Measurements from ENCODE around the gene NPM1. TPM values are rescaled to one million over a fixed set of nuclear protein-coding genes. Genes with fewer than 3 reads are reported as not detected.
A peak's percentile ranks its signal among the peaks of the same experiment; 100 is the strongest.

NPM1 gene
- total and polyA plus RNA-seq, 2 of the 13 experiments (the other 11 are each of a cell fraction or from before 2014, with no cell fraction given) = 2,047 to 3,353 TPM

GRCh38 chr5:171387970-171388815, 544 bp downstream of the NPM1 start (continued):
- TF ChIP-seq FOXC1 (CRISPR knock-in tag; IDR thresholded peaks at IDR 0.05; ENCODE audit: borderline replicate concordance) (peak; percentile 83; the same call in 1 of the 2 replicates), TFDP1 (CRISPR knock-in tag; IDR thresholded peaks at IDR 0.05; ENCODE audit: borderline replicate concordance) (peak; percentile 93; the same call in 1 of the 2 replicates), ZNF24 (IDR thresholded peaks at IDR 0.05) (no peak), ZNF326 (CRISPR knock-in tag; IDR thresholded peaks at IDR 0.05; ENCODE audit: borderline replicate concordance) (no peak), IRF1 (CRISPR knock-in tag; IDR thresholded peaks at IDR 0.05; ENCODE audit: low read depth) (peak; percentile 55; the same call in 1 of the 2 replicates), ZNF274 (CRISPR knock-in tag; IDR thresholded peaks at IDR 0.05) (peak; percentile 91), FOXO1 (CRISPR knock-in tag; IDR thresholded peaks at IDR 0.05) (0 out of 2 replicates have a peak, but pooled peaks have one; percentile 48), KLF13 (CRISPR knock-in tag; IDR thresholded peaks at IDR 0.05) (peak; percentile 46; the same call in 1 of the 2 replicates), GABPB1 (CRISPR knock-in tag; IDR thresholded peaks at IDR 0.05) (peak; percentile 88), SP4 (CRISPR knock-in tag; IDR thresholded peaks at IDR 0.05) (no peak; the same call in 1 of the 2 replicates), HDAC2 (CRISPR knock-in tag; IDR thresholded peaks at IDR 0.05) (peak; percentile 61), HOXD1 (CRISPR knock-in tag; IDR thresholded peaks at IDR 0.05) (peak; percentile 59; the same call in 1 of the 2 replicates), MLXIP (CRISPR knock-in tag; IDR thresholded peaks at IDR 0.05; ENCODE audit: borderline replicate concordance) (peak; percentile 81; the same call in 1 of the 2 replicates), HNRNPL (IDR thresholded peaks at IDR 0.05; ENCODE audit: low read depth, low read length) (peak; percentile 83; the same call in 1 of the 2 replicates), MAZ (IDR thresholded peaks at IDR 0.05; ENCODE audit: borderline replicate concordance, low read depth, low read length) (peak; percentile 40; the same call in 1 of the 2 replicates), MAZ (CRISPR knock-in tag; IDR thresholded peaks at IDR 0.05; ENCODE audit: low read depth) (peak; percentile 76), NR2C2 (CRISPR knock-in tag; IDR thresholded peaks at IDR 0.05; ENCODE audit: borderline replicate concordance) (0 out of 2 replicates have a peak, but pooled peaks have one; percentile 38), FOXK2 (IDR thresholded peaks at IDR 0.05) (no peak), ATF7-NPFF (CRISPR knock-in tag; IDR thresholded peaks at IDR 0.05; ENCODE audit: low read depth) (peak; percentile 89), ZNF296 (CRISPR knock-in tag; conservative IDR thresholded peaks at IDR 0.05) (peak; percentile 93), SOX6 (IDR thresholded peaks at IDR 0.05) (no peak), SOX6 (CRISPR knock-in tag; IDR thresholded peaks at IDR 0.05) (0 out of 2 replicates have a peak, but pooled peaks have one; percentile 23), NCOA2 (CRISPR knock-in tag; IDR thresholded peaks at IDR 0.05) (peak; percentile 54; the same call in 1 of the 2 replicates), CHD2 (IDR thresholded peaks at IDR 0.05; ENCODE audit: low read depth, low read length) (peak; percentile 61; the same call in 1 of the 2 replicates), ZNF572 (CRISPR knock-in tag; IDR thresholded peaks at IDR 0.05) (no peak), NONO (IDR thresholded peaks at IDR 0.05) (no peak), NONO (CRISPR knock-in tag; conservative IDR thresholded peaks at IDR 0.05) (peak; percentile 57; the same call in 1 of the 2 replicates)

All from HepG2 (cell line).